ENCODE measurements around the gene NAV2. TPM values are rescaled to one million over a fixed set of nuclear protein-coding genes. Genes with fewer than 3 reads are reported as not detected.

Gene NAV2
- total and polyA plus RNA-seq, 2 experiments from 2014 or later = 26.0 to 45.0 TPM

- Histone ChIP-seq H4K20me1 (replicated peaks; ENCODE audit: insufficient read depth) (peaks cover 8% of the 10 kb centered on the region; the same call in 1 of the 2 replicates), H3F3A (replicated peaks; ENCODE audit: low read depth) (0 out of 2 replicates have a peak, but pooled peaks cover 7% of the 10 kb centered on the region), H3K27me3 (ENCODE audit: insufficient read depth) (no peaks in the 10 kb centered on the region), H3K4me3 (no peak overlapping the region), H3K27ac (ENCODE audit: low read depth) (0 out of 2 replicates have a peak overlapping the region, but pooled peaks have one; percentile 47), H3K4me2 (peak overlapping the region; percentile 53), H3K79me2 (replicated peaks; ENCODE audit: insufficient read depth) (peaks cover 13% of the 10 kb centered on the region; the same call in 1 of the 2 replicates), H3K4me1 (ENCODE audit: insufficient read depth) (peaks cover 35% of the 10 kb centered on the region), H2AFZ (no peak overlapping the region), H3K36me3 (ENCODE audit: insufficient read depth) (no peaks in the 10 kb centered on the region; the same call in 1 of the 2 replicates), H3K9me2 (ENCODE audit: insufficient read depth) (no peaks in the 10 kb centered on the region)
- ATAC-seq = peak; percentile 95
- DNase-seq (ENCODE audit: low spot score) = peak; percentile 84
- peaks cover 6% of the 10 kb centered on the region for H3K27me3 Mint-ChIP-seq (ENCODE audit: insufficient read depth, low read depth, poor library complexity)
- no peaks in the 10 kb centered on the region for H3K9me3 Mint-ChIP-seq
- H3K36me3 Mint-ChIP-seq (ENCODE audit: low read depth) = peaks cover 31% of the 10 kb centered on the region
- H3K4me1 Mint-ChIP-seq = peaks cover 56% of the 10 kb centered on the region
- peak overlapping the region; percentile 92 for H3K27ac Mint-ChIP-seq
- TF ChIP-seq ZNF462 (CRISPR knock-in tag; IDR thresholded peaks at IDR 0.05) (peak; percentile 87), POLR2AphosphoS5 (IDR thresholded peaks at IDR 0.05; ENCODE audit: low read depth) (no peak)
- peak overlapping the region; percentile 45 for H3K4me3 Mint-ChIP-seq
Observed at GRCh38 chr11:19953336-19953735, 240.7 kb downstream of the NAV2 start.

- no peak overlapping the region for H2AFZ ChIP-seq
- H3K4me3 Mint-ChIP-seq = peak overlapping the region; percentile 25; the same call in 1 of the 3 replicates
- peak overlapping the region; percentile 88 for H3K27ac Mint-ChIP-seq
- DNase-seq (ENCODE audit: low spot score) = peak; percentile 71
- no peak overlapping the region for H3K27ac ChIP-seq (ENCODE audit: low read depth)
- H3K27me3 Mint-ChIP-seq (ENCODE audit: insufficient read depth, low read depth, poor library complexity) = peaks cover 6% of the 10 kb centered on the region
- no peaks in the 10 kb centered on the region; the same call in 1 of the 2 replicates for H3K36me3 ChIP-seq (ENCODE audit: insufficient read depth)
- H3K36me3 Mint-ChIP-seq (ENCODE audit: low read depth) = peaks cover 26% of the 10 kb centered on the region
- H3K4me3 ChIP-seq = no peak overlapping the region
- peak; percentile 66 for ATAC-seq
- H3K9me2 ChIP-seq (ENCODE audit: insufficient read depth) = no peaks in the 10 kb centered on the region
- peaks cover 60% of the 10 kb centered on the region for H3K4me1 Mint-ChIP-seq
- no peaks in the 10 kb centered on the region for H3K9me3 Mint-ChIP-seq
- no peaks in the 10 kb centered on the region for H3K27me3 ChIP-seq (ENCODE audit: insufficient read depth)
- peak overlapping the region; percentile 53; the same call in 1 of the 2 replicates for H3K4me2 ChIP-seq
- peaks cover 35% of the 10 kb centered on the region for H3K4me1 ChIP-seq (ENCODE audit: insufficient read depth)
- peaks cover 8% of the 10 kb centered on the region; the same call in 1 of the 2 replicates for H4K20me1 ChIP-seq (replicated peaks; ENCODE audit: insufficient read depth)
- H3K79me2 ChIP-seq (replicated peaks; ENCODE audit: insufficient read depth) = peaks cover 13% of the 10 kb centered on the region; the same call in 1 of the 2 replicates
- H3F3A ChIP-seq (replicated peaks; ENCODE audit: low read depth) = 0 out of 2 replicates have a peak, but pooled peaks cover 7% of the 10 kb centered on the region
- TF ChIP-seq ZNF462 (CRISPR knock-in tag; IDR thresholded peaks at IDR 0.05) (no peak; the same call in 1 of the 2 replicates), CREB1 (CRISPR knock-in tag; IDR thresholded peaks at IDR 0.05; ENCODE audit: low read depth) (0 out of 2 replicates have a peak, but pooled peaks have one; percentile 9)
Observed at GRCh38 chr11:19953909-19954308, 241.3 kb downstream of the NAV2 start.

All from GM23338 (cell line).